A549 (cell line): ENCODE measurements around the gene ZNF557.
"Not testable (repeated sequence)": the region's sequence is repeated elsewhere in the genome, so short reads cannot be mapped to it uniquely, and the experiment has no call there.

Source experiments
- CEBPB ChIP-seq, 2 experiments: fragments of >200 bp in 1 of 2; sonication (Bioruptor Twin) in 1 of 2; formaldehyde crosslinking in 1 of 2; IDR thresholded peaks; 2 replicates each; pipeline ENCODE4 v1.6.1; 2012 to 2016
- CHD2 ChIP-seq: fragments of 150-350 bp; IDR thresholded peaks from 2 replicates; pipeline ENCODE4 v1.6.1; 2014; ENCODE audit warnings: low read length; ENCODE audit not compliant: partially characterized antibody
- EP300 ChIP-seq, 2 experiments: fragments of >200 bp; sonication (Bioruptor Twin); formaldehyde crosslinking; IDR thresholded peaks; 2 replicates in 1 of 2; 3 replicates in 1 of 2; pipeline ENCODE4 v1.6.1; 2016 to 2017
- HEYL ChIP-seq: fragments of 250-450 bp; sonication (Bioruptor Pico); IDR thresholded peaks from 2 replicates; pipeline ENCODE4 v1.8.0; 2021; ENCODE audit warnings: mild to moderate bottlenecking, moderate library complexity
- KDM1A ChIP-seq: fragments of 200-600 bp; sonication (generic); IDR thresholded peaks from 2 replicates; pipeline ENCODE4 v1.6.1; 2016; ENCODE audit warnings: low read depth, mild to moderate bottlenecking
- MYC ChIP-seq: IDR thresholded peaks from 2 replicates; pipeline ENCODE4 v1.6.1; 2012; ENCODE audit warnings: mild to moderate bottlenecking, inconsistent platforms, low read length, improper control_type of control experiment, borderline replicate concordance
- POLR2A ChIP-seq: IDR thresholded peaks from 2 replicates; pipeline ENCODE4 v1.6.1; 2012; ENCODE audit warnings: mild to moderate bottlenecking, low read length
- SMC3 ChIP-seq: fragments of >200 bp; sonication (Bioruptor Twin); formaldehyde crosslinking; IDR thresholded peaks from 3 replicates; pipeline ENCODE4 v1.6.1; 2018; ENCODE audit warnings: inconsistent platforms
- ZC3H11A ChIP-seq: fragments of 450-650 bp; IDR thresholded peaks from 2 replicates; pipeline ENCODE4 v1.6.1; 2014; ENCODE audit warnings: antibody characterized with exemption, mild to moderate bottlenecking
- ZFP36 ChIP-seq: fragments of 450-650 bp; IDR thresholded peaks from 2 replicates; pipeline ENCODE4 v1.6.1; 2014; ENCODE audit warnings: borderline replicate concordance; ENCODE audit not compliant: partially characterized antibody
- TF ChIP-seq, protein P1 (sequence below): fragments of >200 bp; sonication (Bioruptor Twin); formaldehyde crosslinking; IDR thresholded peaks from 3 replicates; pipeline ENCODE4 v1.5.1; 2016

DNA sequence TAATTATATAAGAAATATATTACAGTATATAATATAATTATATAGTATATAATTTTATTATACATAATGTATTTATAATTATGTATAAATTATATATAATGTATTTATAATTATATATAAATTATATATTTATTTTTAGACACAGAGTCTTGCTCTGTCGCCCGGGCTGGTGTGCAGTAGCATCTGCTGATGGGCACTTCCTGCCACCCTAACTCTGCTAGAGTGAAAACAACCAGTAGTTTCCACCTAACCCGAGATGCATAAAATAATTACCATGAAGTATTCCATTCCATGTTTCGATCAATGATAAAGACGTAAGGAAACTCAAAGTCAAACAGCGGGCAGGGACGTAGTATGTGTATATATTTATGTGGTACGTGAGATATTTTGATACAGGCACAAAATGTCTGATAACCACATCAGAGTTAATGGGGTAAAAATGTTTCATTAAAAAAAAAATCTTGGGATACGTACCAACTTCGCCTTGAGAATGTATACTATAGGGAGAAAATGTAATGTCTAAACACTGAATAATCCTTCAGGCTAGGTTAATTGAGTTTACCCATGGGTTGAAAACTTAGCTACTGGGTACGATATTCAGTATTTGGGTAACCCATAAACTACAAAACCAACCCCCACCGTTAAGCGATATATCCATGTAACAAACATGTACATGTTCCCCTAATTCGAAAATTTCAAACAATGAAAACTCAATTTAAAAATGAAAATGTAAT is 14.7 kb upstream of the ZNF557 start:
- TF ChIP-seq, protein P1, sequence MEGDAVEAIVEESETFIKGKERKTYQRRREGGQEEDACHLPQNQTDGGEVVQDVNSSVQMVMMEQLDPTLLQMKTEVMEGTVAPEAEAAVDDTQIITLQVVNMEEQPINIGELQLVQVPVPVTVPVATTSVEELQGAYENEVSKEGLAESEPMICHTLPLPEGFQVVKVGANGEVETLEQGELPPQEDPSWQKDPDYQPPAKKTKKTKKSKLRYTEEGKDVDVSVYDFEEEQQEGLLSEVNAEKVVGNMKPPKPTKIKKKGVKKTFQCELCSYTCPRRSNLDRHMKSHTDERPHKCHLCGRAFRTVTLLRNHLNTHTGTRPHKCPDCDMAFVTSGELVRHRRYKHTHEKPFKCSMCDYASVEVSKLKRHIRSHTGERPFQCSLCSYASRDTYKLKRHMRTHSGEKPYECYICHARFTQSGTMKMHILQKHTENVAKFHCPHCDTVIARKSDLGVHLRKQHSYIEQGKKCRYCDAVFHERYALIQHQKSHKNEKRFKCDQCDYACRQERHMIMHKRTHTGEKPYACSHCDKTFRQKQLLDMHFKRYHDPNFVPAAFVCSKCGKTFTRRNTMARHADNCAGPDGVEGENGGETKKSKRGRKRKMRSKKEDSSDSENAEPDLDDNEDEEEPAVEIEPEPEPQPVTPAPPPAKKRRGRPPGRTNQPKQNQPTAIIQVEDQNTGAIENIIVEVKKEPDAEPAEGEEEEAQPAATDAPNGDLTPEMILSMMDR = not testable (repeated sequence)
- not testable (repeated sequence) for TF ChIP-seq ZFP36; HEYL (CRISPR knock-in tag); POLR2A; CHD2; SMC3; MYC; ZC3H11A; EP300 (IDR thresholded peaks at IDR 0.05); CEBPB (IDR thresholded peaks at IDR 0.05); KDM1A
